Measurements from ENCODE around the gene LRRFIP1. TPM values are rescaled to one million over a fixed set of nuclear protein-coding genes. Genes with fewer than 3 reads are reported as not detected.

The LRRFIP1 gene
- total and polyA plus RNA-seq, 9 of the 15 experiments (the other 6 are each of a cell fraction or from before 2014, with no cell fraction given) = 13.1 to 45.2 (median 31.3) TPM

GRCh38 chr2:237746302-237747080 lies 119.1 kb downstream of the LRRFIP1 start:
- H3K9me3 ChIP-seq (replicated peaks; ENCODE audit: control insufficient read depth, insufficient read depth, low read depth, low read length) = no peaks in the 10 kb centered on the region
- 89% methylated on average over 10 of the region's 15 CpGs for WGBS (ENCODE audit: insufficient coverage, low coverage, missing lambda C conversion rate)
- POLR2A ChIA-PET = no interaction called here
- H3K9me1 ChIP-seq (ENCODE audit: control insufficient read depth, insufficient read depth, low read length) = no peaks in the 10 kb centered on the region
- peaks cover 7% of the 10 kb centered on the region; the same call in 1 of the 2 replicates for H4K20me1 ChIP-seq (replicated peaks; ENCODE audit: control insufficient read depth, insufficient read depth, low read length)
- in situ Hi-C loops (cut with MboI) (no loop called here), intact Hi-C loops (cut with micrococcal nuclease) (loop anchor here (10.0 kb wide), 1 partner anchor 162 kb away; no protein-coding TSS in a partner anchor)
- no peak overlapping the region for H3K27ac ChIP-seq (ENCODE audit: extremely low read depth, low read depth, low read length)
- no peak overlapping the region for H3K9ac ChIP-seq (ENCODE audit: insufficient read depth in 1 of 2, low read depth in 2 of 2, low read length in 2 of 2)
- no TSS peak for BruUV-seq (replicated peaks)
- no peak for DNase-seq (ENCODE audit: extremely low read depth in 1 of 4, low spot score in 3 of 4)
- CTCF ChIA-PET (ENCODE audit: low intra/inter-chr PET ratio) = interaction anchor here (4.3 kb wide), 1 partner anchor 73 kb away, joined by 59 read pairs; no protein-coding TSS in a partner anchor
- H3K36me3 ChIP-seq (ENCODE audit: control insufficient read depth, insufficient read depth, low read length) = peaks cover 7% of the 10 kb centered on the region; the same call in 1 of the 3 replicates
- H3K27me3 ChIP-seq (ENCODE audit: control insufficient read depth in 2 of 2, insufficient read depth in 2 of 2, low read length in 2 of 2) = no peaks in the 10 kb centered on the region
- TF ChIP-seq ZKSCAN3 (CRISPR knock-in tag; IDR thresholded peaks at IDR 0.05) (no peak), BMI1 (IDR thresholded peaks at IDR 0.05; ENCODE audit: low read length) (no peak), FOXO4 (CRISPR knock-in tag; IDR thresholded peaks at IDR 0.05) (no peak)
- H3K4me1 ChIP-seq (replicated peaks in 1 of 2; ENCODE audit: control insufficient read depth in 2 of 2, insufficient read depth in 2 of 2, low read length in 2 of 2) = peaks cover 0 to 4% of the 10 kb centered on the region in 2 experiments; a peak in 3 of 5 replicates
- H3K4me2 ChIP-seq (ENCODE audit: insufficient read depth, low read length) = no peak overlapping the region
- no peak for ATAC-seq
- H3K4me3 ChIP-seq = no peak overlapping the region
- no peaks in the 10 kb centered on the region for H3K79me2 ChIP-seq (ENCODE audit: control insufficient read depth, insufficient read depth, low read length)
- no peak for FAIRE-seq
- no peak overlapping the region for H2AFZ ChIP-seq (ENCODE audit: low read depth, low read length)

All from K562 (cell line).